H1 (cell line): ENCODE results near the gene SEC14L6. TPM values are rescaled to one million over a fixed set of nuclear protein-coding genes. Genes with fewer than 3 reads are reported as not detected.

Source experiments
- CTCF ChIA-PET: fragments of 300-600 bp; sonication (Branson Sonifier 250); formaldehyde crosslinking; loops from one replicate; lab custom pipeline; 2021; ENCODE audit not compliant: partially characterized antibody; lab: Charles Lee
- POLR2A ChIA-PET: fragments of 300-600 bp; sonication (Branson Sonifier 250); formaldehyde crosslinking; loops from one replicate; lab custom pipeline; 2021; ENCODE audit warnings: inconsistent platforms; ENCODE audit not compliant: partially characterized antibody; lab: Charles Lee
- DNase-seq, 2 experiments: peaks; one replicate each; pipeline versions ENCODE4 v3.0.0 to v3.0.0-alpha.2; 2010 to 2022; ENCODE audit warnings: low spot score in 2 of 2, low read depth in 1 of 2, mixed read lengths in 1 of 2
- FAIRE-seq: peaks from 2 replicates; lab custom pipeline; 2011; peaks lifted over from hg19 to GRCh38; lab: Jason Lieb, UNC
- H2AFZ ChIP-seq: 2 replicates; pipeline ENCODE4 v1.8.1; 2012; ENCODE audit warnings: low read length, inconsistent platforms
- H2AK5ac ChIP-seq: 2 replicates; pipeline ENCODE4 v1.6.1; 2013; ENCODE audit warnings: low read depth, low read length
- H2BK120ac ChIP-seq: replicated peaks from 2 replicates; pipeline ENCODE3; 2013; ENCODE audit warnings: low read depth, low read length, inconsistent platforms
- H2BK12ac ChIP-seq: 2 replicates; pipeline ENCODE4 v1.6.1; 2013; ENCODE audit warnings: low read depth, low read length
- H2BK15ac ChIP-seq: 2 replicates; pipeline ENCODE4 v1.6.1; 2013; ENCODE audit warnings: low read length
- H2BK20ac ChIP-seq: 2 replicates; pipeline ENCODE4 v1.6.1; 2013; ENCODE audit warnings: low read length
- H2BK5ac ChIP-seq: 2 replicates; pipeline ENCODE4 v1.6.1; 2013; ENCODE audit warnings: low read depth, low read length
- H3K14ac ChIP-seq: 2 replicates; pipeline ENCODE4 v1.6.1; 2013; ENCODE audit warnings: inconsistent platforms; ENCODE audit not compliant: insufficient read length
- H3K18ac ChIP-seq: 2 replicates; pipeline ENCODE4 v1.6.1; 2013; ENCODE audit warnings: low read length; ENCODE audit errors: extremely low read depth
- H3K23ac ChIP-seq: 2 replicates; pipeline ENCODE4 v1.6.1; 2013; ENCODE audit warnings: inconsistent platforms; ENCODE audit not compliant: insufficient read length
- H3K23me2 ChIP-seq: 2 replicates; pipeline ENCODE4 v1.6.1; 2013; ENCODE audit warnings: low read depth, low read length
- H3K27ac ChIP-seq: 2 replicates; pipeline ENCODE4 v1.6.1; 2011; ENCODE audit warnings: low read depth, low read length, inconsistent platforms
- H3K27me3 ChIP-seq, 4 experiments: replicated peaks in 1 of 4; 1 replicate in 1 of 4; 2 replicates in 3 of 4; pipeline versions ENCODE4 v1.6.1 to v1.8.1; 2011 to 2013; ENCODE audit warnings: low read length in 3 of 4, mild to moderate bottlenecking in 3 of 4, inconsistent platforms in 2 of 4, mixed read lengths in 2 of 4, moderate library complexity in 1 of 4; ENCODE audit not compliant: control insufficient read depth in 3 of 4, insufficient read depth in 3 of 4; ENCODE audit errors: extremely low read depth in 1 of 4
- H3K36me3 ChIP-seq, 4 experiments: 2 replicates each; pipeline versions ENCODE4 v1.6.1 to v1.8.1; 2011 to 2013; ENCODE audit warnings: mild to moderate bottlenecking in 4 of 4, low read length in 3 of 4, moderate library complexity in 2 of 4, control low read depth in 1 of 4, inconsistent platforms in 1 of 4; ENCODE audit not compliant: insufficient read depth in 4 of 4, control insufficient read depth in 2 of 4
- H3K4ac ChIP-seq: replicated peaks from 2 replicates; pipeline ENCODE3; 2013; ENCODE audit warnings: low read length, low read depth, mixed read lengths, inconsistent platforms; ENCODE audit not compliant: insufficient read length
- H3K4me1 ChIP-seq, 4 experiments: replicated peaks in 1 of 4; 1 replicate in 1 of 4; 2 replicates in 3 of 4; pipeline versions ENCODE4 v1.6.1 to v1.8.1; 2011 to 2013; ENCODE audit warnings: low read length in 3 of 4, inconsistent platforms in 2 of 4, mixed read lengths in 1 of 4; ENCODE audit not compliant: insufficient read depth in 4 of 4, control insufficient read depth in 3 of 4
- H3K4me2 ChIP-seq, 2 experiments: 2 replicates each; pipeline versions ENCODE4 v1.6.1 to v1.8.1; 2011 to 2013; ENCODE audit warnings: low read depth in 2 of 2, low read length in 2 of 2, control low read depth in 1 of 2, inconsistent platforms in 1 of 2, mild to moderate bottlenecking in 1 of 2; ENCODE audit not compliant: insufficient read depth in 1 of 2
- H3K4me3 ChIP-seq, 4 experiments: fragments of 200-600, 300-600 bp in 1 of 4; sonication (generic), shearing (Covaris generic), sonication (Bioruptor Twin) in 1 of 4; 2 replicates each; pipeline versions ENCODE4 v1.5.1 to v1.8.1; 2011 to 2016; ENCODE audit warnings: low read length in 4 of 4, low read depth in 3 of 4, control low read depth in 2 of 4, inconsistent platforms in 2 of 4, mild to moderate bottlenecking in 2 of 4, mixed read lengths in 1 of 4, moderate library complexity in 1 of 4; ENCODE audit not compliant: insufficient read depth in 2 of 4; ENCODE audit errors: extremely low read depth in 1 of 4
- H3K56ac ChIP-seq: replicated peaks from 2 replicates; pipeline ENCODE3; 2013; ENCODE audit warnings: low read depth, mild to moderate bottlenecking, mixed read lengths, low read length, inconsistent platforms; ENCODE audit not compliant: insufficient read length
- H3K79me1 ChIP-seq: 2 replicates; pipeline ENCODE4 v1.6.1; 2013; ENCODE audit warnings: low read depth, low read length, control low read depth
- H3K79me2 ChIP-seq, 2 experiments: 2 replicates each; pipeline versions ENCODE4 v1.6.1 to v1.8.1; 2012 to 2013; ENCODE audit warnings: low read length in 2 of 2, mild to moderate bottlenecking in 2 of 2, inconsistent platforms in 1 of 2; ENCODE audit not compliant: insufficient read depth in 2 of 2, control insufficient read depth in 1 of 2
- H3K9ac ChIP-seq, 4 experiments: replicated peaks in 1 of 4; 1 replicate in 1 of 4; 2 replicates in 3 of 4; pipeline versions ENCODE4 v1.6.1 to v1.8.1; 2011 to 2013; ENCODE audit warnings: low read depth in 3 of 4, low read length in 3 of 4, control low read depth in 2 of 4, mild to moderate bottlenecking in 2 of 4, moderate library complexity in 2 of 4, inconsistent platforms in 1 of 4; ENCODE audit errors: extremely low read depth in 1 of 4
- H3K9me3 ChIP-seq, 2 experiments: 2 replicates each; pipeline versions ENCODE4 v1.6.1 to v1.8.1; 2012 to 2013; ENCODE audit warnings: mild to moderate bottlenecking in 2 of 2, moderate library complexity in 2 of 2, control low read depth in 1 of 2, inconsistent platforms in 1 of 2, low read depth in 1 of 2, low read length in 1 of 2, mixed read lengths in 1 of 2; ENCODE audit not compliant: insufficient read depth in 2 of 2
- H4K20me1 ChIP-seq, 2 experiments: replicated peaks in 1 of 2; 2 replicates each; pipeline versions ENCODE3 to v1.8.1; 2011 to 2013; ENCODE audit warnings: inconsistent platforms in 2 of 2, low read length in 2 of 2, mild to moderate bottlenecking in 1 of 2; ENCODE audit not compliant: insufficient read depth in 2 of 2, control insufficient read depth in 1 of 2
- H4K5ac ChIP-seq: 2 replicates; pipeline ENCODE4 v1.6.1; 2013; ENCODE audit warnings: low read length, low read depth, mixed read lengths, inconsistent platforms; ENCODE audit not compliant: insufficient read length
- H4K8ac ChIP-seq: 2 replicates; pipeline ENCODE4 v1.8.0; 2013; ENCODE audit warnings: mild to moderate bottlenecking, moderate library complexity, low read length, inconsistent platforms; ENCODE audit not compliant: insufficient read depth; ENCODE audit errors: extremely low read depth
- H4K91ac ChIP-seq: replicated peaks from 2 replicates; pipeline ENCODE3; 2013; ENCODE audit warnings: low read length, mixed read lengths, inconsistent platforms; ENCODE audit not compliant: insufficient read length
- E2F6 ChIP-seq: IDR thresholded peaks from 2 replicates; pipeline ENCODE4 v1.6.1; 2012; ENCODE audit warnings: inconsistent platforms
- FOSL1 ChIP-seq: IDR thresholded peaks from 2 replicates; pipeline ENCODE4 v1.6.1; 2011; ENCODE audit warnings: mild to moderate bottlenecking, low read depth, low read length, moderate library complexity; ENCODE audit not compliant: insufficient read depth
- HDAC2 ChIP-seq, 2 experiments: fragments of 300-600 bp in 1 of 2; sonication (generic) in 1 of 2; IDR thresholded peaks; 2 replicates each; pipeline ENCODE4 v1.6.1; 2011 to 2012; ENCODE audit warnings: low read depth in 2 of 2, low read length in 2 of 2, mild to moderate bottlenecking in 2 of 2, moderate library complexity in 2 of 2, borderline replicate concordance in 1 of 2, inconsistent platforms in 1 of 2
- HDAC6 ChIP-seq: IDR thresholded peaks from one replicate; pipeline ENCODE4 v1.7.1; 2012; ENCODE audit warnings: low read depth, mild to moderate bottlenecking, inconsistent platforms, low read length, moderate library complexity
- KDM5A ChIP-seq: fragments of 200-600 bp; IDR thresholded peaks from 2 replicates; pipeline ENCODE4 v1.7.1; 2012; ENCODE audit warnings: mild to moderate bottlenecking, low read length, inconsistent platforms, mixed read lengths
- NRF1 ChIP-seq: IDR thresholded peaks from 2 replicates; pipeline ENCODE4 v1.6.1; 2011; ENCODE audit warnings: mild to moderate bottlenecking, low read depth, low read length, improper control_type of control experiment
- PHF8 ChIP-seq: fragments of 200-600 bp; sonication (generic); conservative IDR thresholded peaks from 2 replicates; pipeline ENCODE4 v1.7.1; 2012; ENCODE audit warnings: low read depth, mild to moderate bottlenecking, inconsistent platforms, low read length, moderate library complexity
- SAP30 ChIP-seq: fragments of 300-600 bp; sonication (generic); IDR thresholded peaks from 2 replicates; pipeline ENCODE4 v1.7.1; 2012; ENCODE audit warnings: low read length, moderate library complexity, mild to moderate bottlenecking, inconsistent platforms; ENCODE audit not compliant: insufficient read depth, insufficient replicate concordance
- SIX5 ChIP-seq: IDR thresholded peaks from 2 replicates; pipeline ENCODE4 v1.6.1; 2011; ENCODE audit warnings: mild to moderate bottlenecking, low read depth, low read length
- TCF12 ChIP-seq: IDR thresholded peaks from 2 replicates; pipeline ENCODE4 v1.6.1; 2011; ENCODE audit warnings: low read depth, mild to moderate bottlenecking, low read length
- ZNF274 ChIP-seq: IDR thresholded peaks from 2 replicates; pipeline ENCODE4 v1.7.0; 2012; ENCODE audit warnings: low read length, borderline replicate concordance; ENCODE audit errors: extremely low read depth
- WGBS, 2 experiments: shearing (Covaris generic) in 1 of 2; methylation state at CpG; one replicate each; pipeline versions ENCODE4 v1.1.6 to v1.1.7; 2013 to 2015; ENCODE audit warnings: low lambda C conversion rate in 2 of 2, mixed read lengths in 2 of 2, inconsistent platforms in 1 of 2, low coverage in 1 of 2, missing lambda C conversion rate in 1 of 2; ENCODE audit not compliant: insufficient replicate concordance in 2 of 2, insufficient coverage in 1 of 2, insufficient read length in 1 of 2; ENCODE audit errors: extremely low coverage in 1 of 2, missing lambda C conversion rate in 1 of 2; 5-methylcytosine and 5-hydroxymethylcytosine counted together
- polyA plus RNA-seq, 7 experiments: library from polyadenylated mRNA; depleted of rRNA in 3 of 7; stranded (reverse) in 5 of 7; unstranded in 2 of 7; fragments of >200 nt in 5 of 7; fragments of 200-250 nt in 2 of 7; gene quantifications; 1 replicate in 5 of 7; 2 replicates in 1 of 7; 4 replicates in 1 of 7; pipeline versions ENCODE4 v1.2.1 to v1.2.3, GENCODE V29; 2011 to 2013; ENCODE audit warnings: missing spikeins in 2 of 7, mixed read lengths in 2 of 7
- total RNA-seq: library from RNA; stranded (reverse); fragmentation: NEBNext Ultra II Directional; extraction: Animal tissue kit (Norgen Biotek cat#: 25700); gene quantifications from 2 replicates; pipeline ENCODE4 v1.2.1, GENCODE V29; 2021

SEC14L6 gene
- total and polyA plus RNA-seq, 2 of the 8 experiments (the other 6 are each of a cell fraction or from before 2014, with no cell fraction given), result 0.63 to 2.1 TPM

- Histone ChIP-seq H3K4me2 (no peak overlapping the region), H3K4ac (no peak overlapping the region), H3K14ac (no peak overlapping the region), H3K23me2 (no peaks in the 10 kb centered on the region), H2BK5ac (no peak overlapping the region), H2BK120ac (no peak overlapping the region), H3K56ac (no peak overlapping the region), H2AFZ (no peak overlapping the region), H3K9me3 (no peaks in the 10 kb centered on the region), H2BK20ac (no peak overlapping the region), H3K27me3 (no peaks in the 10 kb centered on the region), H2BK15ac (no peak overlapping the region), H4K20me1 (peaks cover 9 to 28% of the 10 kb centered on the region in 2 experiments), H3K36me3 (peaks cover 43 to 85% (median 75%) of the 10 kb centered on the region in 4 experiments), H2AK5ac (no peak overlapping the region), H3K27ac (no peak overlapping the region), H3K4me3 (no peak overlapping the region), H3K79me2 (no peaks in the 10 kb centered on the region), H3K9ac (no peak overlapping the region), H3K79me1 (no peaks in the 10 kb centered on the region; the same call in 1 of the 2 replicates), H3K4me1 (no peaks in the 10 kb centered on the region; a peak in 1 of 7 replicates), H4K8ac (no peak overlapping the region), H2BK12ac (no peak overlapping the region), H4K91ac (no peak overlapping the region), H3K18ac (no peak overlapping the region), H3K23ac (no peak overlapping the region), H4K5ac (no peak overlapping the region)
- no peak for FAIRE-seq
- ChIA-PET CTCF (interaction anchor here (1.1 to 1.5 kb wide), 4 partner anchors 11 to 53 kb away, joined by 3 to 6 read pairs (median 4); no protein-coding TSS in a partner anchor), POLR2A (interaction anchor here (0.6 to 3.4 kb wide), 4 partner anchors 8 to 227 kb away, joined by 3 to 21 read pairs (median 6); partner anchors contain the start of gene PES1)
- TF ChIP-seq TCF12 (no peak), HDAC6 (no peak), HDAC2 (IDR thresholded peaks at IDR 0.05; ENCODE audit: borderline replicate concordance in 1 of 2, low read depth in 2 of 2, low read length in 2 of 2) (no peak), SIX5 (no peak), FOSL1 (no peak), PHF8 (no peak), E2F6 (no peak), KDM5A (no peak), SAP30 (no peak), ZNF274 (no peak), NRF1 (no peak)
- no peak for DNase-seq
- WGBS, 2 experiments, result 89% methylated on average over 6 of the region's 6 CpGs; no CpG with 5 or more reads in 1 of the 2 experiments
Observed at GRCh38 chr22:30582051-30582450, 35.5 kb upstream of the SEC14L6 start.
